ENCODE data around the gene CTIF.
A peak's percentile ranks its signal among the peaks of the same experiment; 100 is the strongest.

CTIF gene

DNA sequence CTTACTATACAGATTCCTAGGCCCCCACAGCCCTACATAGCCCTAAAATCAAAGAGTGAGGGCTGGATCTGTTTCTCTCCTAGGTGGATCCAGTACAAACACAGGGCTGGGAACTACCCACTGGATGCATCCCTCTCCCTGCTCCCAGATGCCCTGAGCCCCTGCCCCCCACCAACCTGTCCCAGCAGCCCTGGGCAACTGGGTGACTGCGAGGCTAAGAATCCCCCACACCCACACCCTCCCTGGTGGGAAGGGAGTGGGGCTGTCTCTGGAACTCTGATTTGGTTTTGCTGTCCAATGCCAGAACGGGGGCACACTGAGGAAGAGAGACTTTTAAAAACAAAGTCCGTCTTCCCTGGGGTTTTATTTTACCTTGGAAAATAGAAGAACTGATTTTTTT, 298.8 kb downstream of the CTIF start:
- FAIRE-seq, result no peak
- no peak for DNase-seq (ENCODE audit: insufficient read length, low spot score)

GRCh38 chr18:48838166-48838775, 299.4 kb downstream of the CTIF start:
- no peak for DNase-seq (ENCODE audit: insufficient read length, low spot score)
- FAIRE-seq, result no peak

- DNase-seq (ENCODE audit: insufficient read length, low spot score) (peak; percentile 32), FAIRE-seq (peak; percentile 13)
These were observed 300.3 kb downstream of the CTIF start for GRCh38 chr18:48838921-48839818.

DNA sequence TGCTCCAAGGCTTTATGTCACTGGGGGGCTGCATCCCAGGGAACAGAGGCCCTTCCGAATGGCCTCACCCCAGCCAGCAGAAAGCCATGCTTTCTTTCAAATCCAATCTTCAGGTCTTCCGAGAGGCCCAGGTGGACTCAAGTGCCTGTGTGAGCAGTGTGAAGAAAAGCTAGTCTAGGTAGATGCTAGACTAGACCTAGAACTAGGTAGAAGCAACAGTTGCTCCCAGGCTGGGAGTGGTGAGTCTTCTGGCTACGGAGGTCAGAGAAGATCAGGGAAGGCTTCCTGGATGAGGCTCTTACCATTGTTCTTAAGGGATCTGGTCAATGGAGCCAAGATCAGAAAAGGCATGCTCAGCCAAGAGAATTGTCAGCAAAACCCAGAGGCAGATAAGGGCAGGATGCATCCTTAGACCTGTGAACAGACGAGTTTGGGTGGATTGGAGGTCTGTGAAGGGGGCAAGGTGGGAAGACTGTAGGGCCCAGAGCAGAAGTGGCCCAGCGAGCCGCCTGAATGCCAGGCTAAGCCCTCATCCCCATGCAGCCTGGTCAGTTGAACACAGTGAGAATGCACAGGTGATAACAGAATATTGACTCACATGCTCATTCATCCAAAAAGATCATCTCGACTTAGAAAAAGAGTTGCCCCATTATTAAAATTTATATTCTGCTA, 301.1 kb downstream of the CTIF start:
- DNase-seq (ENCODE audit: insufficient read length, low spot score) (no peak), FAIRE-seq (no peak)

- DNase-seq (ENCODE audit: insufficient read length, low spot score) (no peak), FAIRE-seq (no peak)
These were observed 301.7 kb downstream of the CTIF start for GRCh38 chr18:48840491-48840877.

DNA sequence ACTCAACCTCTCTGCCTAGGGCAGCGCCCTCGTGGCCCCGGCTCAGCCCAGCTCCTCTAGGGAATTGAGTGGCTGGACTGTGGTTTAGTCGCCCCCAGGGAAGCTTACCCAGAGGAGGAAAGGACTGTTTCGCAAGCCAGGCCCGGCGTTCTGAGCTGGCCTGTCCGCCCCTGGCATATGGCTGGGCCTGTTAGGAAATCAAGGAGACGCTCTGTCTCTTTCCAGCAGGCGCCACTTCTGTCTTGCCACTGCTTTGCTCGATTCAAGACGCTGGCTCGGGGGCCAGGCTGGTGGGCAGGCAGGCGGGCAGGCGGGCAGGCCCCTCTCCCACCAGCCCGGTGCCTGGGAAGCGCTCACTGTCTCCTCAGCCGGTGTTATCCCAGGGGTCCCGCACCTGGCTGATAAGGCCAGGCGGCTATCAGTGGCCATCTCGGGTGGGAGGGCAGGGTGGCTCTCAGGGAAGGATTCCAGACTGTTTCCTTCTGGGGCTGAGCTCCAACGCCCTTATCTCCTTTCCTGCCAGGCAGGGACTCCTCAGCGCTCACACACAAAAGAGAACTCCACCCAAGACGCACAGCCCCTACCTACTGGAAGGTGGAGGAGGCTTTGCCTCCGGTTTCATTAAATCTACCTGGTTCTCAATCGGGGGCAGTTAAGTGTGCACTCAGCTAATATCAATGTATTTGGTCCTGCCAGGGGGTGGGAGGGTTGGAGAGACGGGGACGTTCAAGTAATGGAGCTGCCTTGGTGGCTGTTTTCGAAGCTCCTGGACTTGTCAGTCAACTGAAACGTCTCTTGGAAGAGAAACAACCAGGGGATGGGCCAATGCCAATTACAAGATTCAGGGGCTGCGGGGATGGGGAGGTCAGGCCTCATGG, 302.8 kb downstream of the CTIF start:
- FAIRE-seq (no peak), DNase-seq (ENCODE audit: insufficient read length, low spot score) (no peak)

- FAIRE-seq (no peak), DNase-seq (ENCODE audit: insufficient read length, low spot score) (no peak)
These were observed 303.6 kb downstream of the CTIF start for GRCh38 chr18:48842259-48843061.

- DNase-seq (ENCODE audit: insufficient read length, low spot score), result no peak
- FAIRE-seq, result no peak
These were observed 304.3 kb downstream of the CTIF start for GRCh38 chr18:48843162-48843561.

DNA sequence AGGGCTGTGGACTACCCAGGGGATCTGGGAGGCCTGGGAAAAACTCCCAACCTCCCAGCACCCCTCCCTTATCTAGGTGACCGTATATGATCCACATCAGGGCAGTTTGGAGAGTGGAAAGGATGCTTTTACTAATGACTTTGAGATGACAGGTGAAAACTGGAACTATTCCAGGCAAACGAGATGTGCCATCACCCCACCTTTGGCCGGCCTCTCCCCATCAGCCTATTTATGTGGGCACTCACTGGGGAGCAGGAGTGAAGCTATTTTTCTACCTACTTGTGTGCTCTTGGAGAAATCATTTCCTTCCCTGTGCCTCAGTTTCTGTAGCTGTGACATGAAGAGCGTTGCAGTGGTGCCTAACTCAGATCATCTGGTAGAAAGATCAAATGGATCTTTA, 304.8 kb downstream of the CTIF start:
- no peak for FAIRE-seq
- no peak for DNase-seq (ENCODE audit: insufficient read length, low spot score)

DNA sequence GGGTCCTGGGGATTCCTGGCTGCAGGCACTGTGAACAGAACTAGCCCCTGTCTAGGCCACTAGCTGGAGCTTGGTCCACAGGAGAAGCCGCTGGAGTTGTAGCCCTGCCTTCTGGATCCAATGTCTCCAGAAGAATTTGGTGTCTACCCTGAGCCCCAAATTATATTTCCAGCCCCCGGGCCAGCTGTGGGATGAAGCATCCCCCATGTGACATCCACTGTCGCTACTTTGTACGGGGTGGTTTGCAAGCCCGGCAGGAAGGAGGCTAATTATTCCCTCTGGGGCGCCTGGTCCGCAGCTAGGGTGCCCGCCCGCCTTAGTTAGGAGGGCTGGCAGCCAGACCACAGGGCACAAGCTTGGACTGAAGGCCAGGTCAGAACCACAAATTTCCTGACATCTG, 305.4 kb downstream of the CTIF start:
- no peak for DNase-seq (ENCODE audit: insufficient read length, low spot score)
- no peak for FAIRE-seq

DNA sequence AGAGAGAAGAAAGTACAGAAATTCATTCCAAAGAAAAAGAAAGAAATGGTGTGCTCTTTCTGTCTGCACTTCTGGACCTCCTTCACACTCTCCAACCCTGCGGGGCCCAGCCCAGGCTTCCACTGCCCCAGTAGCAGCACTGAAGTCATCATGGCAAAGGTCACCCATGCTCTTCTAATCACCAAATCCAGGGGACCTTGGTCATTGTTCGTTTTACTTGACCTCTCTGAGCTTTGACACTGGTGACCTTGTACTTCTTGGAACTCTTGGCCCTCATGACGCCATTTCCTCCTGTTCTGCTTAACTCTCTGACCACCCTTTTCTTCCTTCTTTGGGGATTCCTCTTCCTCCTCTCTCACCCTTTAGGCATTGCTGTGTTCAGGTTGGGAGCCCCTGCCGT, 306.3 kb downstream of the CTIF start:
- no peak for DNase-seq (ENCODE audit: insufficient read length, low spot score)
- FAIRE-seq, result no peak

- FAIRE-seq (no peak), DNase-seq (ENCODE audit: insufficient read length, low spot score) (no peak)
These were observed 307.6 kb downstream of the CTIF start for GRCh38 chr18:48846423-48846932.

GRCh38 chr18:48847807-48848486, 309.1 kb downstream of the CTIF start:
- DNase-seq (ENCODE audit: insufficient read length, low spot score), result no peak
- FAIRE-seq, result no peak

DNA sequence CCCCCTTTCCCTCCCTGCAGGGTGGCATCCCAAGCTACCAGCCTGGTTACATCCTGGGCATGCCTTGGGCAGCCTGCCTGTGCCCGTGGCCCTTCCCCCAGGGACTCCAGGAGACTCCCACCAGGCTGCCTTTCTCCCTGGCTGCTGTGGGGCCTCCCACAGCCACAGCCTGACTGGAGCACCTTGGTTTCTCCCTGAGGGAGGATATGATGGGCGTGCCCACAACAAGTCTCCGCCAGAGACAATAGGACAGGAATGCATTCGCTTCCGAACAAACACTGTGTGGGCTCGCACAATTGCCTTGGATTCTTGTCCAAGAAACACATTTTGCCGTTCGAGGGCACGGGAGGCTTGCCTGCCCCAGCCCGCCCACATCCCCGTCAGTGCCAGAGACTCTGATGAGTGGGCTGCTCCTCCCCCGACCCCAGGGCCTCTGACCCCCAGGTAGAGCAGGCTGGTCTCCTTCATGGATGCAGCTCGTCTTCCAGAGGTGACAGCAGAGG, 309.9 kb downstream of the CTIF start:
- no peak for FAIRE-seq
- no peak for DNase-seq (ENCODE audit: insufficient read length, low spot score)

DNA sequence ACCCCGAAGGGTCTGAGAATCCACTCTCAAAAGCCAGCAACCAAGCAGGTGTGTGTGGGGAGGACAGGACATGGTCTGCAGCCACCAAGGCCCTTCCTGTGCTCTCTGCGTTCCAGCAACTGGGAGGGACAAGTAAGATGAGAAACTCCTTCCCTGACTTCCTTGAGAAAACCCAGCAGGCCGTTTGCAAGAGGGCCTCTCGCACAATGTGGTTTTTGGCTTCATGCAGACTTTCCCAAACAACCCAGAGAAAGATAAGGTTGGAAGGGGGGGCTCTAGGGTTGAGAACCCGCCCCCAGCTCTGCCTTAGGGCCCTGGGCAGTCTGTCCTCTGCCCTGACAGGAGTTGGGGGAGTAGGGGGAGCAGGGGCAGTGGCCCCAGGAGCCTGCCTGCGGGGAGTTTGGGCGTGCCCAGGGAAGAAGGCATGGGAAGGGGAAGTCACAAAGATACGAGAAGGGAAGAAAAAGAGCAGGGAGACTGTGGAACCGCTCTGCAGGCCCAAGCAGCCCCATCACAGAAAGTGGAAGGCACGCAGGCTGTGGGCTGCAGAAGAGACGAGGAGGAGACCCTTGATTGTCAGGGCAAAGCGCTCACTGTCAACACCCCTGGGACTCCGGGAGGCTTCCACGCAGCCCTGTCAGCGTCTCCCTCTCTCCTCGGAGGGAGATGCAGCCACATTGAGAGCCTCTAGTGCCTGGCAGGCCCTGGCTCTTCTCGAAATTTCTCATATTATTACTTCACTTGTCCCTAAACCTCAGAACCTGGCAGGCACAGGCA, 312.2 kb downstream of the CTIF start:
- DNase-seq (ENCODE audit: insufficient read length, low spot score), result no peak
- FAIRE-seq, result no peak

DNA sequence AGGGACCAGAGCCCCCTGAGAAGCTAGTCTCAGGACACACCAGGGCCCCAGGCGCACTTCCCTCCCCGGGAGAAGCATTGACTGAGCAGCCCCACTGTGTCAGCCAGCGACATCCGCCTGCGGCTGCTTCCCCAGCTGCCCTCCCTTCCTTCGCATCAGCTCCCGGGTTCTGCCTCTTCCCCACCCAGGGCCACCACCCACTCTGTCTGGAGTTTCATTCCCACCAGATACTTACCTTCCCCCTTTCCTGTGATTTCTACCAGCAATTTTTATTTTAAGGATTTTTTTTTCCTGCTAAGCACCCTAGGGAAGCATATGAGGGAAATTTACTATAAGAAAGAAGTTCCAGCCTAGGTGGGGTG, 312.7 kb downstream of the CTIF start:
- DNase-seq (ENCODE audit: insufficient read length, low spot score), result no peak
- no peak for FAIRE-seq

GRCh38 chr18:48852292-48852691, 313.5 kb downstream of the CTIF start:
- DNase-seq (ENCODE audit: insufficient read length, low spot score) (no peak), FAIRE-seq (no peak)

GRCh38 chr18:48852794-48853193, 314.0 kb downstream of the CTIF start:
- DNase-seq (ENCODE audit: insufficient read length, low spot score), result no peak
- no peak for FAIRE-seq

All from HTR-8/SVneo (cell line).